ENCODE measurements around the gene NUDT16.

NUDT16 gene

DNA sequence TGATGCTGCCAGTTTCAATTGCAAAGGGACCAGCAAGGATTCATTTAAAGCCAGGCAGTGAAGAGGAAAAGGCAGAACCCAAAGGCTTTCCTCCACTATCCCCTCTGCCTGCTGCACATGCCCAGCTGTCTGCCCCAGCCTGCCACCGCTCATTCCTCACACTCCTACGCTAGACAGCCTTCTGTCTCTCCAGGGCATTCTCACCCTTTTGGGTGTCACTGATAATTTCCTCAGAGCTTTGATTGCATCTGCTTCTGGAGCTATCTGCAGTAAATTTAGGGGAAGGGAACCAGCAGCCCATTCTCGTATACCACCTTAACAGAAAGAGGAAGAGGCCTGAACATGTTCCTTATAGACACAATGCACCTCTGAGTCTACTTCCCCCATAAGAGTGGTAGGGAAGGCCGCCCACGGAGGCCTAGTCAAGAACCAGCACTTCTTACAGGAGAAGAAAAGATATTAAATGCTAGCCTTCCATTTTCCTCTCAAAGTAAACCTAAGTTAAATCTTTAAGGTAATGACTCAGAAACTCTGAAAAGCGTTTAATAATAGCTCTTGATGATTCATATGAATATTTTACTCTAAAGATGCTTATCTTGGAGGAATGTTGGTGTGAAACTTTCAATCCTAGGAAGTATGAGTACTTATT is 20.9 kb downstream of the NUDT16 start:
- Mint-ChIP-seq H3K4me3 (no peak overlapping the region), H3K36me3 (no peaks in the 10 kb centered on the region), H3K9me3 (peaks cover 5% of the 10 kb centered on the region), H3K27me3 (peaks cover 3% of the 10 kb centered on the region), H3K4me1 (no peaks in the 10 kb centered on the region), H3K27ac (no peak overlapping the region)

DNA sequence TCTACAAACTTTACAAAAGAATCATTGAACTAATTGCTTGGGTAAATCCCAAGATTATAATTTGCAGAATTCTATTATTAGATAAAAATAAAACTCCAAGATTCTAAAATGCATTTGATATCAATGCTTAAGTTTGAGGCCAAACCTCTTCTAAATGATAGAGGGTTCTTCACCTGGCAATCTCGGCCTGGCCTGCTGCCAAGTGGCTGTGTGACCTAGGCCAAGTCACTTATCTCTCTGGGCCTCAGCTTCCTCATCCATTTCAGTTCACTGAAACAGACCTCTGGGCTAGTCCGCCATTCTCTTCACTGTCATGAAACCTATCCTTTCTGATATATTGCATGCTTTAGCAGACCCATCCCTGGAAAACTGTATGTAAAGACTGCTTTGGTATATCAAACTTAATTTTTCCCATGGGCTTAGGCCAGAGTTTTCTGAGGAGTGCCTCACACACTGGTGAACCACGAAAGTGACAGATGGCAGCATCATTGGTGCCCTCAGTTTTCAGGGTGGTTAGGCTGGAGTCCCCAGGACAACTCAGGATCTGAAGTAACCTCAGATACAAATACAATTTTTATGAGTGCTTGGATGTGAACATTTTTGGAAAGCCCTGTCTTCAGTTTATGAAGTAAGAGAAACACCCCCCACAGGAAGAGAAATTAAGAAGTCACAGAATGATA is 21.8 kb downstream of the NUDT16 start:
- H3K4me1 Mint-ChIP-seq, result no peaks in the 10 kb centered on the region
- H3K36me3 Mint-ChIP-seq, result peaks cover 2% of the 10 kb centered on the region
- H3K9me3 Mint-ChIP-seq, result peaks cover 5% of the 10 kb centered on the region
- no peak overlapping the region for H3K4me3 Mint-ChIP-seq
- H3K27me3 Mint-ChIP-seq, result peaks cover 4% of the 10 kb centered on the region
- H3K27ac Mint-ChIP-seq, result no peak overlapping the region

- Mint-ChIP-seq H3K36me3 (peaks cover 2% of the 10 kb centered on the region), H3K4me3 (no peak overlapping the region), H3K9me3 (peaks cover 5% of the 10 kb centered on the region), H3K4me1 (no peaks in the 10 kb centered on the region), H3K27me3 (peaks cover 4% of the 10 kb centered on the region), H3K27ac (no peak overlapping the region)
Observed at GRCh38 chr3:131405411-131405810, 23.8 kb downstream of the NUDT16 start.

GRCh38 chr3:131406274-131406673 is 24.7 kb downstream of the NUDT16 start:
- H3K27me3 Mint-ChIP-seq, result peaks cover 4% of the 10 kb centered on the region
- H3K4me3 Mint-ChIP-seq, result no peak overlapping the region
- H3K36me3 Mint-ChIP-seq, result peaks cover 2% of the 10 kb centered on the region
- H3K9me3 Mint-ChIP-seq, result peaks cover 5% of the 10 kb centered on the region
- no peaks in the 10 kb centered on the region for H3K4me1 Mint-ChIP-seq
- H3K27ac Mint-ChIP-seq, result no peak overlapping the region

DNA sequence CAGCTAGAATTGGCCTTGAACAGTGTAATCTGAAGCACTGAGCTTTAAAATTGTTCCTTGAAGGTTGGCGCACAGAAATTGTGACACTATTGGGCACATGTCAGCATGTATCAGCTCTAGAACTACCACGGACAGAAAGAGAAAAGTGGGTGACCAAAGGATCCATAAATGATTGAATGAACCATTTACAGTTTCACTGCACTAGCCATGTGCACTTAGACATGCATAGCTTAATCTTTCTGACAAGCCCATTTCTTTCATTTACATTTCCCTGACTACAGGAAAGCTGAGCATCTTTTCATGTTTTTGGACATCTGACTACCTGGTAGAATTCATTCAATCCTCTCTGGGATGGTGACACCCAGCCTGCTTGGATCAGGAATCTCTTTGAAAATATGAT is 36.2 kb downstream of the NUDT16 start:
- H3K4me1 Mint-ChIP-seq, result no peaks in the 10 kb centered on the region
- no peaks in the 10 kb centered on the region for H3K27me3 Mint-ChIP-seq
- H3K4me3 Mint-ChIP-seq, result no peak overlapping the region
- H3K27ac Mint-ChIP-seq, result no peak overlapping the region
- H3K36me3 Mint-ChIP-seq, result peaks cover 3% of the 10 kb centered on the region
- peaks cover 5% of the 10 kb centered on the region for H3K9me3 Mint-ChIP-seq

GRCh38 chr3:131421301-131421700 is 39.7 kb downstream of the NUDT16 start:
- Mint-ChIP-seq H3K9me3 (peaks cover 5% of the 10 kb centered on the region), H3K4me3 (no peak overlapping the region), H3K27me3 (no peaks in the 10 kb centered on the region), H3K36me3 (peaks cover 3% of the 10 kb centered on the region), H3K4me1 (no peaks in the 10 kb centered on the region), H3K27ac (no peak overlapping the region)

- no peaks in the 10 kb centered on the region for H3K27me3 Mint-ChIP-seq
- H3K9me3 Mint-ChIP-seq, result peaks cover 5% of the 10 kb centered on the region
- H3K4me3 Mint-ChIP-seq, result no peak overlapping the region
- no peaks in the 10 kb centered on the region for H3K4me1 Mint-ChIP-seq
- H3K27ac Mint-ChIP-seq, result no peak overlapping the region
- peaks cover 3% of the 10 kb centered on the region for H3K36me3 Mint-ChIP-seq
Observed at GRCh38 chr3:131421957-131422498, 40.5 kb downstream of the NUDT16 start.

DNA sequence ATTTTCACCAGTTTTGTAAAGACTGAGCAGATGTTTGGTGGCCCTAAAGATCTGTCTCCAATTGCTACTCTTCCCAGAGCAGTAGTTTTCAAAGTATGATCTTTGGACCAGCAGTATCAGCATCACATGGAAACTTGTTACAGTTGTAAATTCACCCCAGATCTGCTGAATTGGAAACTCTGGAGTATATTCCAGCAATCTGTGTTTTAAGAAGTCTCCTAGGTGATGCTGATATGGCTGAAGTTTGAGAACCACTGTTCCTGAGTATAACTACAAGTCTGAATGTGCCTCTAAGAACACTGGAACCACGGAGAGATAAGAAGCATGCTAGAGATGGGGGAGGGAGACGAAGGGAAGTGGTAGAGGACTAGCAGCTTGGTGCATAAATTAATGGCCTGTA is 45.7 kb downstream of the NUDT16 start:
- no peak overlapping the region for H3K27ac Mint-ChIP-seq
- H3K36me3 Mint-ChIP-seq, result no peaks in the 10 kb centered on the region
- H3K4me1 Mint-ChIP-seq, result no peaks in the 10 kb centered on the region
- H3K9me3 Mint-ChIP-seq, result no peaks in the 10 kb centered on the region
- no peak overlapping the region for H3K4me3 Mint-ChIP-seq
- no peaks in the 10 kb centered on the region for H3K27me3 Mint-ChIP-seq

DNA sequence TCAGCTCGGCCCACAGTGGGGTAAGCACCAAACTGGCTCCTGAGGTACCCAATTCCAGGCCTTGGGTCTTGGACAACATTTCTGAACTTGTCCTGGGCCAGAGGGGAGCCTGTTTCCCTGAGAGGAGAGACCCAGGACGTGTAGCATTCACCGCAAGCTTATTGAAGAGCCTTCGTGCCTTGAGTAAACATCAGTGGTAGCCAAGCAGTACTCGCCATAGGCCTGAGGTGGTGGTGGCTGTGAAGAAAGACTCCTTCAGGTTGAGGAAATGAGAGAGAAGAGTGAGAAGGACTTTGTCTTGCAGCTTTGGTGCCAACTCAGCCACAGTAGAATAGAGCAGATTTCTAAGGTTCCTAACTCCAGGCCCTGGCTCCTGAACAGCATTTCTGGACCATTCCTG is 50.2 kb downstream of the NUDT16 start:
- H3K36me3 Mint-ChIP-seq, result peaks cover 2% of the 10 kb centered on the region

DNA sequence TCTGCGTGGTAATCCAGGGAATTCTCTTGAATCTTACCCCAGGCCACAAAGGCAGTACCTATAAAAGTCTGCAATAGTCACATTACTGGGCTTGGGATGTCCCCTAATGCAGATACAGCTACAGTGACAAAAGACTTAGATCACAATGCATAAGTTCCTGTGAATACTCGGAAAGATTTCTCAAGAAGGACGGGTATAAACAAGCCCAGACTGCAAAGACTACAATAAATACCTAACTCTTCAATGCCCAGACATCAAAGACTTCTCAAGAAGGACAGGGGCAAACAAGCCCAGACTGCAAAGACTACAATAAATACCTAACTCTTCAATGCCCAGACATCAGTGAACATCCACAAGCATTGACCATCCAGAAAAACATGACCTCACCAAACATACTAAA is 50.9 kb downstream of the NUDT16 start:
- Mint-ChIP-seq H3K4me3 (no peak overlapping the region), H3K27me3 (peaks cover 2% of the 10 kb centered on the region), H3K36me3 (peaks cover 2% of the 10 kb centered on the region), H3K9me3 (no peaks in the 10 kb centered on the region), H3K27ac (no peak overlapping the region), H3K4me1 (no peaks in the 10 kb centered on the region)

More for the DNA sequence above, 50.2 kb downstream of the NUDT16 start:
- Mint-ChIP-seq H3K27me3 (peaks cover 2% of the 10 kb centered on the region), H3K4me1 (no peaks in the 10 kb centered on the region), H3K4me3 (no peak overlapping the region), H3K27ac (no peak overlapping the region), H3K9me3 (no peaks in the 10 kb centered on the region)

DNA sequence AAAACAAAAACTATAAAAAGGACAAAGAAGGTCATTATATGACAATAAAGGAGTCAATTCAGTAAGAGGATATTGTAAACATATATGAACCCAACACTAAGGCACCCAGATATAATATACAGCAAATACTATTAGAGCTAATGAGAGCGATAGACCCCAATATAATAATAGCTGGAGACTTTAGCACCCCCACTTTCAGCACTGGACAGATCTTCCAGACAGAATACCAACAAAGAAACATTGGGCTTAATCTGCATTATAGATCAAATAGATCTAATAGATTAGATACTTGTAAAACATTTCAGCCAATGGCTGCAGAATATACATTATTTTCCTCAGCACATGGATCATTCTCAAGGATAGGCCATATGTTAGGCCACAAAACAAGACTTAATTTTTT is 53.4 kb downstream of the NUDT16 start:
- H3K9me3 Mint-ChIP-seq, result no peaks in the 10 kb centered on the region
- H3K27ac Mint-ChIP-seq, result no peak overlapping the region
- H3K36me3 Mint-ChIP-seq, result peaks cover 2% of the 10 kb centered on the region
- H3K27me3 Mint-ChIP-seq, result peaks cover 2% of the 10 kb centered on the region
- no peak overlapping the region for H3K4me3 Mint-ChIP-seq
- H3K4me1 Mint-ChIP-seq, result no peaks in the 10 kb centered on the region

All from activated naive CD4-positive, alpha-beta T cell treated with anti-CD3 and anti-CD28 coated beads, Interleukin-2, amount 50 U/mL, for 24 hours (primary cell).